ENCODE measurements around the gene PRKRA. TPM values are rescaled to one million over a fixed set of nuclear protein-coding genes. Genes with fewer than 3 reads are reported as not detected.

The PRKRA gene
- polyA plus RNA-seq, result 10 to 100 TPM; 25.2 to 26.0 TPM

GRCh38 chr2:178450774-178451525 lies at the start of gene PRKRA, which contains the start of gene PJVK:
TSS of gene PRKRA (minus strand) at chr2:178451175. CDS start at chr2:178451030, 145 bp downstream.
TSS of gene PJVK (plus strand) at chr2:178451378. CDS start at chr2:178453410, 2,032 bp downstream.
- no peaks in the 10 kb centered on the region for H3K27me3 ChIP-seq (ENCODE audit: control insufficient read depth in 1 of 2, insufficient read depth in 2 of 2, low read length in 2 of 2)
- peak within 1 kb of the TSS; percentile 99 to 100 for H3K27ac ChIP-seq (ENCODE audit: low read depth in 2 of 2, low read length in 1 of 2)
- peak within 1 kb of the TSS; percentile 83 to 99 for H3K4me3 ChIP-seq (ENCODE audit: low read depth in 1 of 2, low read length in 2 of 2)
- WGBS, 2 donors, result 0 to 1% methylated on average over 58 to 76 of the region's 76 CpGs
- peaks cover 0 to 2% of the 10 kb centered on the region in 2 donors for H3K36me3 ChIP-seq (ENCODE audit: control insufficient read depth in 2 of 2, insufficient read depth in 2 of 2, low read length in 1 of 2)
- peaks cover 0 to 2% of the 10 kb centered on the region in 2 donors for H3K4me1 ChIP-seq (ENCODE audit: control insufficient read depth in 2 of 2, insufficient read depth in 2 of 2, low read length in 1 of 2)
- H3K9me3 ChIP-seq (ENCODE audit: control insufficient read depth in 2 of 2, insufficient read depth in 1 of 2, low read depth in 1 of 2, low read length in 1 of 2), result no peaks in the 10 kb centered on the region

DNA sequence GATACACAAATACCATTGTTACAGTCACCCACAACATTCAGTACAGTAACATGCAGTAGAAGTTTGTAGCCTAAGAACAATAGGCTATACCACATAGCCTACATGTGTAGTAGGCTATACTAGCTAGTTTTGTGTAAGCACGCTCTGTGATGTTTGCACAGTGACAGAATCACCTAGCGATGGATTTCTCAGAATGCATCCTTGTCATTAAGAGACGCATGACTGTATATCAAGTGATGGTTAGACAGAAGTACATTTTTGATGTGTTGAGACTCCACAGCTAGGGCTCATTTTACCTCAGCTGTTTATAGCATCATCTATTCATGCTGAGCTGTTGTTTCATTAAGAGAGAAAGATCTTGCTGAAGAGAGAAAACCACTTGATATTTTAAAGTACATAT lies 48.7 kb upstream of the PRKRA start:
- no peak overlapping the region for H3K4me3 ChIP-seq (ENCODE audit: low read depth in 1 of 2, low read length in 2 of 2)
- H3K27me3 ChIP-seq (ENCODE audit: control insufficient read depth in 1 of 2, insufficient read depth in 2 of 2, low read length in 2 of 2), result no peaks in the 10 kb centered on the region
- WGBS, 2 donors, result 93 to 96% methylated on average over 3 of the region's 3 CpGs
- no peaks in the 10 kb centered on the region for H3K9me3 ChIP-seq (ENCODE audit: control insufficient read depth in 2 of 2, insufficient read depth in 1 of 2, low read depth in 1 of 2, low read length in 1 of 2)
- no peaks in the 10 kb centered on the region for H3K4me1 ChIP-seq (ENCODE audit: control insufficient read depth in 2 of 2, insufficient read depth in 2 of 2, low read length in 1 of 2)
- no peak overlapping the region for H3K27ac ChIP-seq (ENCODE audit: low read depth in 2 of 2, low read length in 1 of 2)
- peaks cover 4 to 7% of the 10 kb centered on the region in 2 donors for H3K36me3 ChIP-seq (ENCODE audit: control insufficient read depth in 2 of 2, insufficient read depth in 2 of 2, low read length in 1 of 2)

- Histone ChIP-seq H3K27ac (ENCODE audit: low read depth in 2 of 2, low read length in 1 of 2) (no peak overlapping the region), H3K9me3 (ENCODE audit: control insufficient read depth in 2 of 2, insufficient read depth in 1 of 2, low read depth in 1 of 2, low read length in 1 of 2) (no peaks in the 10 kb centered on the region), H3K4me3 (ENCODE audit: low read depth in 1 of 2, low read length in 2 of 2) (no peak overlapping the region), H3K4me1 (ENCODE audit: control insufficient read depth in 2 of 2, insufficient read depth in 2 of 2, low read length in 1 of 2) (no peaks in the 10 kb centered on the region), H3K27me3 (ENCODE audit: control insufficient read depth in 1 of 2, insufficient read depth in 2 of 2, low read length in 2 of 2) (no peaks in the 10 kb centered on the region), H3K36me3 (ENCODE audit: control insufficient read depth in 2 of 2, insufficient read depth in 2 of 2, low read length in 1 of 2) (peaks cover 9 to 11% of the 10 kb centered on the region in 2 donors)
Measured at GRCh38 chr2:178498137-178498536, 47.2 kb upstream of the PRKRA start.

DNA sequence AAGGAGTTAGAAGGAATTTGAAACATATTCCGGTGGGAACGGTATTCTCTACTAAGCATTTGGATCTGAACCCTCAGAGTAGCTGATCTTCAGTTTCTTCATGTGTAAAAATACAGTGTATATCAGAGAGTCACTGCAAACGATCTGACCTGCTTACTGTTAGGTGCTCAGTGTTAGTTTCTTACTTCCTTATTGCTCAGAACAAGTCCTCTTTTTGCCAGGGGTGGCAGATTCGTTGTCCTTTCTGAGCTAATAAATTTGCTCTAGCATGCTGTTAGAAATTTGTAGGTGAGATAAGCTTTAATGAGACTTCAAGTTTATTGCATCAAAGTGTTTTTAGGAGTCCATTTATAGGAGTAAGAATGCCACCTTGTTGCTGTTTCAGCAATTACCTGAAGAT lies 45.1 kb upstream of the PRKRA start:
- H3K27me3 ChIP-seq (ENCODE audit: control insufficient read depth in 1 of 2, insufficient read depth in 2 of 2, low read length in 2 of 2), result no peaks in the 10 kb centered on the region
- 77 to 82% methylated on average over 4 of the region's 4 CpGs for WGBS, 2 donors
- no peaks in the 10 kb centered on the region for H3K4me1 ChIP-seq (ENCODE audit: control insufficient read depth in 2 of 2, insufficient read depth in 2 of 2, low read length in 1 of 2)
- no peaks in the 10 kb centered on the region for H3K9me3 ChIP-seq (ENCODE audit: control insufficient read depth in 2 of 2, insufficient read depth in 1 of 2, low read depth in 1 of 2, low read length in 1 of 2)
- H3K4me3 ChIP-seq (ENCODE audit: low read depth in 1 of 2, low read length in 2 of 2), result no peak overlapping the region
- no peak overlapping the region for H3K27ac ChIP-seq (ENCODE audit: low read depth in 2 of 2, low read length in 1 of 2)
- peaks cover 9 to 11% of the 10 kb centered on the region in 2 donors for H3K36me3 ChIP-seq (ENCODE audit: control insufficient read depth in 2 of 2, insufficient read depth in 2 of 2, low read length in 1 of 2)

GRCh38 chr2:178491612-178492011 lies 40.6 kb upstream of the PRKRA start:
- Histone ChIP-seq H3K27ac (ENCODE audit: low read depth in 2 of 2, low read length in 1 of 2) (no peak overlapping the region), H3K4me3 (ENCODE audit: low read depth in 1 of 2, low read length in 2 of 2) (no peak overlapping the region), H3K4me1 (ENCODE audit: control insufficient read depth in 2 of 2, insufficient read depth in 2 of 2, low read length in 1 of 2) (no peaks in the 10 kb centered on the region), H3K9me3 (ENCODE audit: control insufficient read depth in 2 of 2, insufficient read depth in 1 of 2, low read depth in 1 of 2, low read length in 1 of 2) (no peaks in the 10 kb centered on the region), H3K27me3 (ENCODE audit: control insufficient read depth in 1 of 2, insufficient read depth in 2 of 2, low read length in 2 of 2) (no peaks in the 10 kb centered on the region), H3K36me3 (ENCODE audit: control insufficient read depth in 2 of 2, insufficient read depth in 2 of 2, low read length in 1 of 2) (peaks cover 5 to 9% of the 10 kb centered on the region in 2 donors)
- 90 to 91% methylated on average over 6 of the region's 6 CpGs for WGBS, 2 donors

GRCh38 chr2:178485356-178485755 lies 34.4 kb upstream of the PRKRA start:
- no peak overlapping the region for H3K4me3 ChIP-seq (ENCODE audit: low read depth in 1 of 2, low read length in 2 of 2)
- peaks cover 0 to 2% of the 10 kb centered on the region in 2 donors for H3K4me1 ChIP-seq (ENCODE audit: control insufficient read depth in 2 of 2, insufficient read depth in 2 of 2, low read length in 1 of 2)
- 70 to 74% methylated on average over 3 of the region's 3 CpGs for WGBS, 2 donors
- H3K27ac ChIP-seq (ENCODE audit: low read depth in 2 of 2, low read length in 1 of 2), result no peak overlapping the region
- no peaks in the 10 kb centered on the region for H3K36me3 ChIP-seq (ENCODE audit: control insufficient read depth in 2 of 2, insufficient read depth in 2 of 2, low read length in 1 of 2)
- H3K9me3 ChIP-seq (ENCODE audit: control insufficient read depth in 2 of 2, insufficient read depth in 1 of 2, low read depth in 1 of 2, low read length in 1 of 2), result no peaks in the 10 kb centered on the region
- H3K27me3 ChIP-seq (ENCODE audit: control insufficient read depth in 1 of 2, insufficient read depth in 2 of 2, low read length in 2 of 2), result no peaks in the 10 kb centered on the region

GRCh38 chr2:178484245-178485041 lies 33.5 kb upstream of the PRKRA start:
- Histone ChIP-seq H3K9me3 (ENCODE audit: control insufficient read depth in 2 of 2, insufficient read depth in 1 of 2, low read depth in 1 of 2, low read length in 1 of 2) (no peaks in the 10 kb centered on the region), H3K36me3 (ENCODE audit: control insufficient read depth in 2 of 2, insufficient read depth in 2 of 2, low read length in 1 of 2) (no peaks in the 10 kb centered on the region), H3K27me3 (ENCODE audit: control insufficient read depth in 1 of 2, insufficient read depth in 2 of 2, low read length in 2 of 2) (no peaks in the 10 kb centered on the region), H3K4me3 (ENCODE audit: low read depth in 1 of 2, low read length in 2 of 2) (no peak overlapping the region), H3K4me1 (ENCODE audit: control insufficient read depth in 2 of 2, insufficient read depth in 2 of 2, low read length in 1 of 2) (peaks cover 0 to 2% of the 10 kb centered on the region in 2 donors), H3K27ac (ENCODE audit: low read depth in 2 of 2, low read length in 1 of 2) (no peak overlapping the region)
- 46 to 49% methylated on average over 6 of the region's 6 CpGs for WGBS, 2 donors

DNA sequence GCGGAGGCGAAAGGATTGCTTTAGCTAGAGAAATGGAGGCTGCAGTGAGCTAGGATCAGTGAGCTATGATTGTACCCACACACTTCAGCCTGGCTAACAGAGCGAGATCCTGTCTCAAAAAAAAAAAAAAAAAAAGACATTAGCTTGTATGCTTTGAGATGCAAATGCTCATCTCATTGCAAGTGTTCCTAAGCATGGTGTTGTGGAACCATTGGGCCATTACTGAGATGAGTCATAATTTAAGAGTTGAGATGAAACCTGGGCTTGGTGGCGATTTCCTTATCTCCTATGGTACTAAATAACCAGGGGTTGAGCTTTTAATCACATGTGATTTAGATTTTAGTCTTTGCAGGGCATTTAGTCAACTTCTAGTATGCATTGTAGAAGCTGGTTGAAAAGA lies 31.5 kb upstream of the PRKRA start:
- H3K36me3 ChIP-seq (ENCODE audit: control insufficient read depth in 2 of 2, insufficient read depth in 2 of 2, low read length in 1 of 2), result no peaks in the 10 kb centered on the region
- H3K9me3 ChIP-seq (ENCODE audit: control insufficient read depth in 2 of 2, insufficient read depth in 1 of 2, low read depth in 1 of 2, low read length in 1 of 2), result no peaks in the 10 kb centered on the region
- H3K4me1 ChIP-seq (ENCODE audit: control insufficient read depth in 2 of 2, insufficient read depth in 2 of 2, low read length in 1 of 2), result peaks cover 0 to 2% of the 10 kb centered on the region in 2 donors
- no peak overlapping the region for H3K4me3 ChIP-seq (ENCODE audit: low read depth in 1 of 2, low read length in 2 of 2)
- 77 to 90% methylated on average over 4 of the region's 4 CpGs for WGBS, 2 donors
- no peak overlapping the region for H3K27ac ChIP-seq (ENCODE audit: low read depth in 2 of 2, low read length in 1 of 2)
- H3K27me3 ChIP-seq (ENCODE audit: control insufficient read depth in 1 of 2, insufficient read depth in 2 of 2, low read length in 2 of 2), result no peaks in the 10 kb centered on the region

GRCh38 chr2:178480227-178481181 lies 29.5 kb upstream of the PRKRA start, which contains the start of gene PLEKHA3:
TSS of gene PLEKHA3 (plus strand) at chr2:178480457. CDS start at chr2:178480870, 413 bp downstream.
- Histone ChIP-seq H3K4me1 (ENCODE audit: control insufficient read depth in 2 of 2, insufficient read depth in 2 of 2, low read length in 1 of 2) (peaks cover 0 to 2% of the 10 kb centered on the region in 2 donors), H3K27ac (ENCODE audit: low read depth in 2 of 2, low read length in 1 of 2) (peak within 1 kb of the TSS; percentile 76 to 81), H3K9me3 (ENCODE audit: control insufficient read depth in 2 of 2, insufficient read depth in 1 of 2, low read depth in 1 of 2, low read length in 1 of 2) (no peaks in the 10 kb centered on the region), H3K4me3 (ENCODE audit: low read depth in 1 of 2, low read length in 2 of 2) (peak within 1 kb of the TSS; percentile 69 to 96), H3K27me3 (ENCODE audit: control insufficient read depth in 1 of 2, insufficient read depth in 2 of 2, low read length in 2 of 2) (no peaks in the 10 kb centered on the region), H3K36me3 (ENCODE audit: control insufficient read depth in 2 of 2, insufficient read depth in 2 of 2, low read length in 1 of 2) (no peaks in the 10 kb centered on the region)
- WGBS, 2 donors, result 0 to 1% methylated on average over 54 to 92 of the region's 92 CpGs

All from esophagus (tissue), 2 donors.